Left hindlimb (tissue), 1 donor: ENCODE data around the gene IGLON5.

ENCODE experiments used
- DNase-seq: peaks from one replicate; pipeline ENCODE4 v3.0.0-alpha.2; 2018

IGLON5 gene

GRCh38 chr19:51311351-51312257, at the start of gene IGLON5:
TSS of gene IGLON5 (plus strand) at chr19:51311644. CDS start at chr19:51311848, 204 bp downstream.
- DNase-seq: peak; percentile 60

- no peak for DNase-seq
These were observed 47.6 kb upstream of the IGLON5 start for GRCh38 chr19:51263808-51264207.

GRCh38 chr19:51271067-51271466, 40.4 kb upstream of the IGLON5 start:
- DNase-seq: no peak

- no peak for DNase-seq
These were observed 39.1 kb upstream of the IGLON5 start for GRCh38 chr19:51272183-51272810.

GRCh38 chr19:51274049-51274770, 37.2 kb upstream of the IGLON5 start:
- DNase-seq: no peak

- no peak for DNase-seq
These were observed 34.3 kb upstream of the IGLON5 start for GRCh38 chr19:51277112-51277511.

GRCh38 chr19:51282335-51282734, 29.1 kb upstream of the IGLON5 start:
- DNase-seq: no peak

- DNase-seq: no peak
These were observed 25.8 kb upstream of the IGLON5 start for GRCh38 chr19:51285682-51286081.

GRCh38 chr19:51289635-51290034, 21.8 kb upstream of the IGLON5 start:
- DNase-seq: no peak

GRCh38 chr19:51292971-51293370, 18.5 kb upstream of the IGLON5 start:
- DNase-seq: no peak

GRCh38 chr19:51293571-51294210, 17.8 kb upstream of the IGLON5 start:
- no peak for DNase-seq

GRCh38 chr19:51294211-51294976, 17.1 kb upstream of the IGLON5 start:
- no peak for DNase-seq

GRCh38 chr19:51294977-51295375, 16.5 kb upstream of the IGLON5 start:
- DNase-seq: no peak

GRCh38 chr19:51295382-51296126, 15.9 kb upstream of the IGLON5 start:
- DNase-seq: no peak

- DNase-seq: no peak
These were observed 14.9 kb upstream of the IGLON5 start for GRCh38 chr19:51296336-51297093.

GRCh38 chr19:51297406-51297805, 14.0 kb upstream of the IGLON5 start:
- no peak for DNase-seq

GRCh38 chr19:51301266-51301665, 10.2 kb upstream of the IGLON5 start:
- no peak for DNase-seq

GRCh38 chr19:51305479-51305878, 6.0 kb upstream of the IGLON5 start:
- no peak for DNase-seq

- no peak for DNase-seq
These were observed 5.2 kb downstream of the IGLON5 start for GRCh38 chr19:51316688-51317087.

- DNase-seq: no peak
These were observed 5.9 kb downstream of the IGLON5 start for GRCh38 chr19:51317376-51317775.

- no peak for DNase-seq
These were observed 6.5 kb downstream of the IGLON5 start for GRCh38 chr19:51317968-51318367.
